Non-pigmented ciliary epithelial cell (primary cell): ENCODE data around the gene CCPG1.
A peak's percentile ranks its signal among the peaks of the same experiment; 100 is the strongest.

Source experiments
- DNase-seq: peaks from one replicate; pipeline ENCODE4 v3.0.0-alpha.2; 2010; ENCODE audit warnings: low read depth

CCPG1 gene

DNA sequence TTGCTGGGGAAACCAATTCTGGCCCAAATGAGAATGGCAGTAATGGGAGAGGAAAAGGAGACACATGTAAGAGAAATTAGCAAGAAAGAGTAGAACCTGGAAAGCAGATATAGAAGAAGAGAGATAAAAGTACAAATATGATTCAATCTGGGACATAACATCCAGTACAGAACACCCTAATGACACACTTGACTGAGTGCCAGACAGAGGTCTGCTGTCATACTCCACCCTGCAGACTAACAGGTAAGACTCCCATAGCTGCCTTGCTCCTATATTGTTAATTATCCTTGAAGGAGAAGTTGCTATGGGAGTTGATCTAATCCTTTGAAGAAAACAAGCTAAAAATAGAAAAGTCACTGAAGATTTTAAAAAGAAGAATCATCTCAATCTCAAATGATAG is 21.1 kb downstream of the CCPG1 start:
- no peak for DNase-seq

GRCh38 chr15:55383687-55384086 is 24.5 kb downstream of the CCPG1 start:
- no peak for DNase-seq

- no peak for DNase-seq
Measured at GRCh38 chr15:55381595-55381994, 26.6 kb downstream of the CCPG1 start.

GRCh38 chr15:55379095-55379494 is 29.1 kb downstream of the CCPG1 start:
- DNase-seq, result no peak

GRCh38 chr15:55372701-55373440 is 35.3 kb downstream of the CCPG1 start:
- DNase-seq, result no peak

DNA sequence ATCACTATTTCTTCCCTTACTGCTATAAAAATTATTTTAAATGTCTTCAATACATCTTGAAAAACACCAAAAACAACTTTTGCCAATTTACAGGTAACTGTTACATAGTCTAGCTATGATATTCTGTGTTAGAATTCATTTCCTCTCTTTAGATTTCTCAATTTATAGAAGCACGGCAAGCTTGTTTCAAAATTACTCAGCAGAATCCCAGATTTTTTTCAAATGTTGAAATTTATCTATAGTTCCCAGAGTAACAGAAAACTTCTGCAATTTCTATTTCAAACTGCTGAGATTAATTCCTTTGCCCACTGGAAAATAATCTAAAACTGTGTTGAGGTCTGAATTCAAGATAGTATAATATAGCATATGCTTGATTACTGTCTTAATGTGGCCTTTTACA is 41.2 kb downstream of the CCPG1 start:
- no peak for DNase-seq

GRCh38 chr15:55362641-55363040 is 45.5 kb downstream of the CCPG1 start:
- DNase-seq, result no peak

DNA sequence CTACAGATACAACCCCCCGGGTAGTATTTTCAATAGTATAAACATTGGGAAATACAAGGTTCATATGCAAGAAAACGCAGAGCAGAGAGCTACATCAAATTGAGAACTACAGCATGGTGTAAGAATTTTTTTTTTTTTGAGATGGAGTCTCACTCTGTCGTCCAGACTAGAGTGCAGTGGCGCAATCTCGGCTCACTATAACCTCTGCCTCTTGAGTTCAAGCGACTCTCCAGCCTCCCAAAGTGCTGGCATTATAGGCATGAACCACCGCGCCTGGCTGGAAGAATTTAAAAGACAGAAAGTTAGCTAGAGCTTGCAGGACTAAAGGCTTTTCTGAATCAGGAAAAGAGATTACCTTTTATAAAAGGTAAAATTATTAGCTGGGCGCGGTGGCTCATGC is 47.1 kb downstream of the CCPG1 start:
- no peak for DNase-seq

GRCh38 chr15:55360256-55360655 is 47.9 kb downstream of the CCPG1 start:
- DNase-seq, result no peak

DNA sequence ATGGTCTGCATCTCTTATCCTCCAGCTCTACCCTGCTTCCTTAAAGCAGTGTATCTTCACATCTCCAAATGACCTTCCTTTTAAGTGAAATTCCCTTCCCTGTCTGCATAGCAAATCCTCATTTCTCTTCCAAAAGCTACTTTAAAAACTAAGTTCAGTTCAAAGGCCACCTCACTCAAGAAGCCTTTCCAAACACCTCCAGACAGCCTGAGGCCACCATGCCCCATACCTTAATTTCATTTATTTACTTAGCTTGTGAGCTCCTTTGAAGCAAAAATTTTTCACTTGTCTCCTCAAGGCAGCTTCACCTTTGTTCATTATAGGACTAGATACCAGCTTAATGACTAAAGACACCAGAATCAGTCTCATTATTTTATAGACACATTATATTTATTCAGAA is 49.7 kb downstream of the CCPG1 start:
- no peak for DNase-seq

GRCh38 chr15:55357774-55358173 is 50.4 kb downstream of the CCPG1 start:
- peak; percentile 60 for DNase-seq

DNA sequence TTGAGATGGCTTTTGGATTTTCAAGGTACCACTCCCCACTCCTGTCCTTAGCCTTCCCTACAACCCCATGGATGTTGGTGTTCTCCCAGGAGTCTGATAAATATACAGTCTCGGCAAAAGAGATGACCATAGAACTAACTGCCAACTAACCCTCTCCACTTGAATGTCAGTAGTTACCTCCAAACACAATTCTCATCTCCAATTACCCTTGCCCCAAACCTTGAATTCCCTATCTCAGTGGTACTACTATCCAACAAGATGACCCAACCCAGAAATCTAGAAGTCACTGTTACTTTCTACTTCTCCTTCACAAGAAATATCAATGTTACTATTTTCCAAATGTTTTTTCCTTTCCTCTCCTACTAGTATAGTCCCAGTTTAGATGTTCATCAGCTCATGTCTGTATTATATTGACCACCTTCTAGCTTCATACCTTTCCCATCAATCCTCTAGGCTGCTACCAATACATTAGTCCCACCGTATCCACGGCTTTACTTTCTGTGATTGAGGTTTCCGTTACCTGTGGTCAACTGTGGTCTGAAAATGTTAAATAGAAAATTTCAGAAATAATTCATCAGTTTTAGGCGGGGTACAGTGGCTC is 51.1 kb downstream of the CCPG1 start:
- no peak for DNase-seq

DNA sequence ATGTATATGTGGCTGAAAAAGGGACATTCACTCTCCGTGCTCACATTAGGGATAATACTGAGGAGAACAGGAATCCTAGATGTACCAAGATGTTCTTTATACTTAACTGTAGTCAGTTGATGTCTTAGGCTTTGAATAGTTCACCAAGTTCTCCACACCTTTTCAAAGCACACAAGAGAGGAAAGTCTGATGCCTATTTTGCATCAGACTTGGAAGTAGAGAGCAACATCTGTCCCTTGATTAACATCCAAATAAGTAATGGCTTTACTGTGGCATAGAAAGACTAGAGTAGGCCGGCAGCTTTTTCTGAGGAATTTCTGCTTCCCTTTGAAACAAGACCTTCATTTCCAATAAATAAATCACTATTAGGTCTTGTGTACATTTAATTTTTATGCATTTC is 55.1 kb downstream of the CCPG1 start:
- no peak for DNase-seq

DNA sequence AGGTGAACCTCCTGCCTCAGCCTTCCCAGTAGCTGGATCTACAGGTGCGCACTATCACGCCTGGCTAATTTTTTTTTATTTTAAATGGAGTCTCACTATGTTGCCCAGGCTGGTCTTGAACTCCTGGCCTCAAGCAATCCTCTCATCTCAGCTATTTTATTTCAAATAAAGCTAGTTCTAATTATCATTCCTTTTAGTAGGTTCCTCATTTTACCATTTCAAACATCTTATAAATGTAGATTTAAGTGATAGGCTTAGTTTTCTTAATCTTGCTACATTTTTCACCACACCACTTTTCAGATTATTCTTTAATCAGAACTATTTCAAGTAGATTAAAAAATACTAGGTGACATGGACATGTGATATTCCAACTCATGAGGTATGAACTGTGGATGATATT is 58.9 kb downstream of the CCPG1 start:
- DNase-seq, result no peak

- DNase-seq, result no peak
Measured at GRCh38 chr15:55348281-55348778, 59.8 kb downstream of the CCPG1 start.

DNA sequence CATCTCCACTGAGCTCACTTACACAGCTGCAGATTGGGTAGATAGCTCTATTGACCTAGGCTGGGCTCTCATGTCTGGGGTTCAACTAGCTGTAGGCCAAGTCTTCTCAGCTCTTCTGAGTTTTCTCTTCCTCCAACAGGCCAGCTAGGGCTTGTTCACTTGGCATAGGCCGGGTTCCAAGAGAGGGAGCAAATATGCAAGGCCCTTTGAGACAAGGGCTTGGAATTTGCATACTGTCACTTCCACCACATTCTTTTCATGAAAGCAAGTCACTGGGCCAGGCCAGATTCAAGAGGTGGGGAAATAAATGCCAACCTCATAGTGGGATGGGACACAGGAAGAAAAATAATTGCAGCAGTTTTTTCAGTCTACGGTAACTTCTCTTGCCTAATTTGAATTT is 64.0 kb downstream of the CCPG1 start:
- DNase-seq, result no peak

DNA sequence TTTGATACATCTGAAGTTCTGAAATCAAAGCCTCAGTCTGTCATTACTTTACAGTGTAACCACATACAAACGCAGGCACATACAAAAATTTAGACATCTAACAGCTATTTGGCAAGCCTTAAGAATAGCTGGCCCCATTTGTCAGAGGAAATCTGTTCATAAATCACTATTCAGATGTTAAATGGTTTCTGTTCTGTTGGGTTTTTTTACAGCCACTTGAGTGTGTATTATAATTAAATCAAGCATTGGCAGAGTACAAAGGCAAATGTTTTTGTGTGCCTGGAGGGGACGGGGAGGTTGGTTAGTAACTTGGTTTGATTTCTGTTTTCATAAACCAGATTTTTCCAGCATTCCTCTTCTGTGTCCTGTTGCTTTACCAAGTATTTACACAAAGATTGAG is 65.0 kb downstream of the CCPG1 start:
- DNase-seq, result no peak

- DNase-seq, result no peak
Measured at GRCh38 chr15:55337160-55337559, 71.0 kb downstream of the CCPG1 start.

- DNase-seq, result no peak
Measured at GRCh38 chr15:55334997-55335396, 73.2 kb downstream of the CCPG1 start.

DNA sequence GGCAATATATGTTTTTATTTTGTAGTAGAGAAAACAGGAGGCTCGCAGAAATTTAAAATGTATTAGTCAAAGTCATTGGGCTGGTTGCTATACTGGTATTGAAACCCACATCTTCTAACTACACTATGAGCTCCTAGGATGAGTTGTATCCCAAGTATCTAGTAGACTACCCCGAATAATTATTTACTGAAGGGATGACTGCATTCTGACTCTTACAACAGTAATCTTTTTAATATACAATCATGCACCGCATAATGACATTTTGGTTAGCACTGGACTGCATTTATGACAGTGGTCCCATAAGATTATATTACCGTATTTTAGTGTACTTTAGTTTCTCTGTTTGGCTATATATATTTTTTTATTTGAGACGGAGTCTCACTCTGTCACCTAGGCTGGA is 73.8 kb downstream of the CCPG1 start:
- no peak for DNase-seq

DNA sequence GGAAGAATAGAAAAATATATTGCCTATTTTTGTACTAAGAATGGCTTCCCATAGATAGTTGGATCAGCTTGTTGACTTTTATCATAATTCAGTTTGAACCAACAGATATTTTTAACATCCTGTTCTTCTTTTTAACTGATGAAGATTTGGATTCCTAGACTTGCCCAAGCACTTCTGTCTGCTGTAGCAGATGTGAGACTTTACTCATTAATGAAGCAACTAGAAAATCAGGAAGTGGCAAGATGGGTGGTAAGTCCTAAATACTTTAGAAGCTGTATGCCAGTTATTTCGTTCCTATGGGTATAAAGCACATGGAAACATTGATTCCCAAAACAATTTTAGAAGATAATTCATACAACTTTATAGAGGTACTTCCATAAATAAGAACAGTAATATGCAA is 80.8 kb downstream of the CCPG1 start:
- no peak for DNase-seq

GRCh38 chr15:55322467-55322866 is 85.7 kb downstream of the CCPG1 start:
- DNase-seq, result no peak

- DNase-seq, result no peak
Measured at GRCh38 chr15:55320963-55321362, 87.2 kb downstream of the CCPG1 start.

GRCh38 chr15:55320238-55320550 is 88.0 kb downstream of the CCPG1 start:
- DNase-seq, result no peak
